T-cell (primary cell): ENCODE measurements around the gene C16orf96. TPM values are rescaled to one million over a fixed set of nuclear protein-coding genes. Genes with fewer than 3 reads are reported as not detected.

ENCODE experiments used
- ATAC-seq, 4 experiments: fragments of 200-7000 bp in 3 of 4; fragments of 150-1000 bp in 1 of 4; cut with Tn5 transposase; replicated peaks in 1 of 4; 1 replicate in 3 of 4; 2 replicates in 1 of 4; pipeline ENCODE4 v1.10.0; 2021; ENCODE audit warnings: moderate library complexity in 3 of 4, mild to moderate bottlenecking in 2 of 4, moderate number of reproducible peaks in 1 of 4
- CTCF ChIA-PET, 2 donors: fragments of 300-600 bp; sonication (Branson Sonifier 250); formaldehyde crosslinking; loops; one replicate each; lab custom pipeline; 2022; ENCODE audit warnings: antibody characterized with exemption in 2 of 2; lab: Charles Lee
- POLR2A ChIA-PET, 2 donors: fragments of 300-600 bp; sonication (Branson Sonifier 250); formaldehyde crosslinking; loops; one replicate each; lab custom pipeline; 2022; ENCODE audit warnings: antibody characterized with exemption in 2 of 2; lab: Charles Lee
- DNase-seq, 35 experiments: peaks; one replicate each; pipeline versions ENCODE4 v3.0.0 to v3.0.0-alpha.2; 2013 to 2023
- H3K27ac ChIP-seq: one replicate; pipeline ENCODE4 v1.5.1; 2013; ENCODE audit warnings: low read length
- H3K27me3 ChIP-seq, 2 experiments: replicated peaks in 1 of 2; 1 replicate in 1 of 2; 2 replicates in 1 of 2; pipeline versions ENCODE4 v1.6.1 to v1.7.0; 2013; ENCODE audit warnings: low read length in 1 of 2, mixed read lengths in 1 of 2; ENCODE audit not compliant: control insufficient read depth in 2 of 2, insufficient read depth in 2 of 2; ENCODE audit errors: extremely low read depth in 1 of 2
- H3K36me3 ChIP-seq, 2 donors: 1 replicate in 1 of 2; 2 replicates in 1 of 2; pipeline versions ENCODE4 v1.6.1 to v1.7.0; 2013; ENCODE audit warnings: low read length in 1 of 2; ENCODE audit not compliant: control insufficient read depth in 2 of 2, insufficient read depth in 1 of 2; ENCODE audit errors: extremely low read depth in 1 of 2
- H3K4me1 ChIP-seq, 2 experiments: 1 replicate in 1 of 2; 2 replicates in 1 of 2; pipeline versions ENCODE4 v1.6.1 to v1.7.0; 2013; ENCODE audit warnings: low read length in 2 of 2, mixed read lengths in 1 of 2; ENCODE audit not compliant: insufficient read depth in 2 of 2, control insufficient read depth in 1 of 2; ENCODE audit errors: extremely low read depth in 1 of 2
- H3K4me3 ChIP-seq, 2 donors: 1 replicate in 1 of 2; 2 replicates in 1 of 2; pipeline versions ENCODE4 v1.5.1 to v1.7.0; 2013; ENCODE audit warnings: mild to moderate bottlenecking in 2 of 2, low read length in 1 of 2, moderate library complexity in 1 of 2; ENCODE audit not compliant: control insufficient read depth in 1 of 2; ENCODE audit errors: extremely low read depth in 1 of 2
- H3K9me3 ChIP-seq: 2 replicates; pipeline ENCODE4 v1.7.0; 2013
- H3K27ac Mint-ChIP-seq, 2 donors: one replicate each; pipeline ENCODE4 v1.8.0; 2020 to 2021; ENCODE audit warnings: mild to moderate bottlenecking in 2 of 2, mixed read lengths in 2 of 2
- H3K27me3 Mint-ChIP-seq, 2 donors: one replicate each; pipeline ENCODE4 v1.8.0; 2021 to 2022; ENCODE audit warnings: mixed read lengths in 2 of 2
- H3K36me3 Mint-ChIP-seq: one replicate; pipeline ENCODE4 v1.8.0; 2021; ENCODE audit warnings: mixed read lengths
- H3K4me1 Mint-ChIP-seq, 3 donors: one replicate each; pipeline ENCODE4 v1.8.0; 2020 to 2022; ENCODE audit warnings: mixed read lengths in 3 of 3, mild to moderate bottlenecking in 1 of 3
- H3K4me3 Mint-ChIP-seq, 3 donors: one replicate each; pipeline ENCODE4 v1.8.0; 2020 to 2022; ENCODE audit warnings: mild to moderate bottlenecking in 3 of 3, mixed read lengths in 3 of 3, moderate library complexity in 3 of 3
- H3K9me3 Mint-ChIP-seq, 3 donors: one replicate each; pipeline ENCODE4 v1.8.0; 2020 to 2022; ENCODE audit warnings: mixed read lengths in 3 of 3
- WGBS: methylation state at CpG from one replicate; pipeline ENCODE4 v1.1.5; 2013; ENCODE audit warnings: missing lambda C conversion rate; ENCODE audit not compliant: insufficient coverage; 5-methylcytosine and 5-hydroxymethylcytosine counted together
- total RNA-seq, 35 experiments: library from RNA in 6 of 35; stranded (reverse) in 6 of 35; fragments of 120-200 nt in 1 of 35; gene quantifications; one replicate each; pipeline versions ENCODE4 v1.2.1 to v1.2.4 and lab custom pipeline; 2013 to 2026

C16orf96 gene
- total RNA-seq, 5 donors from 2014 or later (not counting 1 experiment from before 2014, with no cell fraction given), result 0.30 to 0.66 (median 0.50) TPM

DNA sequence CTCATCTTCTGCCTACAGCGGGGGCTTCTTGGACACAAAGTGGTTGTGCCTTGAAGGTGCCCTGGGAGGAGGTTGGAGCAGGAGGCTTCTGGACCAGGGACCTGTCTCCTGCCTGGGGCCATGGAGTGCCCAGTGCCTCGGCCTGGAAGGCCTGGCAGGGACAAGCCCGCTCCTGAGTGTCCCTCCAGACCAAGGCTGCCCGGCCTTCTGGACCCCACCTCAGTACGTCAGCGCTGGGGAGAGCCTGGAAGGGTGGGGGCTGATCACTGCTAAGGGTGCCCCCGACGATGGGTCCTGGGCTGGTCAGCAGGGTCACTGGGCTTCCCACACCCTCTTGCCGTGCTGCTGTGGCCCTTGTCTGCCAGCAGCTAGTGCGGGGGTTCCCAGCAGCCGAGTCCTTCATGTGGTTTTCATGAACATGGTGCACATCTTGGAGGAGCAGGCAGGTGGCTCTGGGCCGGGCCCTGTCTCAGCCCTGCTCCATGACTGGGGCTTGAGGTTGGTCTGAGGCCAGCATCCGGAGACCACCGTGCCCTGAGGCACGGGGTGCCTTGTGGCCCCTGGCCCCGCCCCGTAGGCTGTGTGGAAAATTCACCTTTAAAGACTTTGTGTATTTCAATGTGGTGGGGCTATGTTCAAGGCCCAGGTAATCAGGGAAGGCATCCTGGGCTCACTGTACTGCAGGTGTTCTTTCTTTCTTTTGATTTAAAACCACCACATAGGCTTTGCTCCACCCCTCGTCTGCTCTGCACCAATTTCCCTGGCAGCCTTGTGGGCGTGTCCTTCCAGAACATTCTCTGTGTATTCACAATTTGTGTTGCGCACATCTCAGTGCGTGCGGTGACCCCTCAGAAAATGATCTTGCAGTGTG is 90.9 kb downstream of the C16orf96 start:
- POLR2A ChIA-PET, result no interaction called here
- WGBS, result 66% methylated on average over 17 of the region's 22 CpGs
- Mint-ChIP-seq H3K27ac (peak overlapping the region; percentile 66 to 71), H3K27me3 (no peaks in the 10 kb centered on the region), H3K36me3 (peaks cover 9% of the 10 kb centered on the region), H3K4me3 (peak overlapping the region in 1 of 3 donors; percentile 55), H3K4me1 (peaks cover 37 to 47% (median 43%) of the 10 kb centered on the region in 3 donors), H3K9me3 (no peaks in the 10 kb centered on the region)
- H3K4me1 ChIP-seq, result peaks cover 13 to 49% of the 10 kb centered on the region in 2 experiments
- no peak overlapping the region for H3K27ac ChIP-seq
- DNase-seq (peak in 14 of 35 experiments; percentile 13 to 49 (median 32)), ATAC-seq (peak in 3 of 4 experiments; percentile 25 to 71 (median 47))
- no peak overlapping the region for H3K4me3 ChIP-seq
- H3K27me3 ChIP-seq, result no peaks in the 10 kb centered on the region
- no peaks in the 10 kb centered on the region for H3K9me3 ChIP-seq
- peaks cover 5 to 17% of the 10 kb centered on the region in 2 donors for H3K36me3 ChIP-seq
- CTCF ChIA-PET, result no interaction called here

DNA sequence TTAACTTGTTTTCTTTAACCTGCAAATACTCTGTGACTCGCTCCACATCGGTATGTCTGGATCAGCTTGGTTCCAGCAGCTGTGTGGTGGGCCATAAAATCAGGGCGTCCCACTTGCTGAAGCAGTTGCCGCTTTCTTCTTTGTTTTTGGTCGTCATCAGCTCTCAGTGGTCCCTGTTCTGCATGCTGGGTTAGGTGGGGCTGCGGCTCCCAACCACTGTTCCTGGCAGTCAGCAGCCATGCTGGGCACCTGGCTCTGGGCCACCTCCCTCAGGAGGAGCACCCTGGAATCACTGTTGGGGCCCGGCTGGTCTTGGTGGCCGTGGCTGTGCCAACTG is 91.5 kb downstream of the C16orf96 start:
- H3K4me3 ChIP-seq, result no peak overlapping the region
- WGBS, result 95% methylated on average over 8 of the region's 8 CpGs
- no peaks in the 10 kb centered on the region for H3K9me3 ChIP-seq
- H3K4me1 ChIP-seq, result peaks cover 13 to 49% of the 10 kb centered on the region in 2 experiments
- ChIA-PET POLR2A (no interaction called here), CTCF (interaction anchor here in 1 of 2 donors (0.7 kb wide), 1 partner anchor 295 kb away, joined by 3 read pairs; no protein-coding TSS in a partner anchor)
- DNase-seq (no peak), ATAC-seq (peak in 1 of 4 experiments; percentile 3)
- peaks cover 8 to 23% of the 10 kb centered on the region in 2 donors for H3K36me3 ChIP-seq
- H3K27me3 ChIP-seq, result no peaks in the 10 kb centered on the region
- peaks cover 9% of the 10 kb centered on the region for H3K36me3 Mint-ChIP-seq
- peak overlapping the region in 1 of 3 donors; percentile 55 for H3K4me3 Mint-ChIP-seq
- peaks cover 37 to 47% (median 43%) of the 10 kb centered on the region in 3 donors for H3K4me1 Mint-ChIP-seq
- no peak overlapping the region for H3K27ac ChIP-seq
- no peaks in the 10 kb centered on the region for H3K27me3 Mint-ChIP-seq
- peak overlapping the region; percentile 66 to 71 for H3K27ac Mint-ChIP-seq
- H3K9me3 Mint-ChIP-seq, result no peaks in the 10 kb centered on the region

DNA sequence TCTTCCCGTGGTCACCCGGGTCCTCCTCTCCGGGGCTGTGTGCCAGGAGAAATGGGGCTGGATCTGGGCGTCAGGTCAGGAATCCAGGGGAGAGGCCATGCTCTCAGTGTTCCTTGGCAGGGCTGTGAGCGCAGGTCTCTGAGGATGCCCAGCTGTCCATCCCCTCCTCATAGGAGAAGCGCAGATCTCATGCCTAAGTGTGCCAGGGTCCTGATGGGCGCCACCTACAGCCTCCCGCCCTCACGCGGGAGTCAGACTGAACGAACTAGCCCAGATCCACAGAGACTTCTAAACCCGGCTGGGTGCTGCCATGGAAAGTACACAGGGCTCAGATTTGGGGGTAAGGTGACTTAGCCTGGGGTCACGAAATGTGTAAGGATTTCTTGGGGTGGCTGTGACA is 92.8 kb downstream of the C16orf96 start:
- Mint-ChIP-seq H3K4me3 (peak overlapping the region in 1 of 3 donors; percentile 36), H3K27me3 (no peaks in the 10 kb centered on the region), H3K36me3 (peaks cover 13% of the 10 kb centered on the region), H3K27ac (peak overlapping the region in 1 of 2 donors; percentile 52), H3K9me3 (no peaks in the 10 kb centered on the region), H3K4me1 (peaks cover 37 to 47% (median 42%) of the 10 kb centered on the region in 3 donors)
- no peak for DNase-seq
- Histone ChIP-seq H3K9me3 (no peaks in the 10 kb centered on the region), H3K4me3 (no peak overlapping the region), H3K36me3 (peaks cover 8 to 29% of the 10 kb centered on the region in 2 donors), H3K27me3 (no peaks in the 10 kb centered on the region), H3K27ac (no peak overlapping the region), H3K4me1 (peaks cover 13 to 49% of the 10 kb centered on the region in 2 experiments)
- POLR2A ChIA-PET, result interaction anchor here in 1 of 2 donors (0.7 kb wide), 1 partner anchor 19 kb away, joined by 4 read pairs; no protein-coding TSS in a partner anchor
- no peak for ATAC-seq
- over 99% methylated on average over 9 of the region's 13 CpGs for WGBS
- CTCF ChIA-PET, result interaction anchor here in 1 of 2 donors (0.8 kb wide), 1 partner anchor 25 kb away, joined by 3 read pairs; the partner anchor contains the start of gene MGRN1

DNA sequence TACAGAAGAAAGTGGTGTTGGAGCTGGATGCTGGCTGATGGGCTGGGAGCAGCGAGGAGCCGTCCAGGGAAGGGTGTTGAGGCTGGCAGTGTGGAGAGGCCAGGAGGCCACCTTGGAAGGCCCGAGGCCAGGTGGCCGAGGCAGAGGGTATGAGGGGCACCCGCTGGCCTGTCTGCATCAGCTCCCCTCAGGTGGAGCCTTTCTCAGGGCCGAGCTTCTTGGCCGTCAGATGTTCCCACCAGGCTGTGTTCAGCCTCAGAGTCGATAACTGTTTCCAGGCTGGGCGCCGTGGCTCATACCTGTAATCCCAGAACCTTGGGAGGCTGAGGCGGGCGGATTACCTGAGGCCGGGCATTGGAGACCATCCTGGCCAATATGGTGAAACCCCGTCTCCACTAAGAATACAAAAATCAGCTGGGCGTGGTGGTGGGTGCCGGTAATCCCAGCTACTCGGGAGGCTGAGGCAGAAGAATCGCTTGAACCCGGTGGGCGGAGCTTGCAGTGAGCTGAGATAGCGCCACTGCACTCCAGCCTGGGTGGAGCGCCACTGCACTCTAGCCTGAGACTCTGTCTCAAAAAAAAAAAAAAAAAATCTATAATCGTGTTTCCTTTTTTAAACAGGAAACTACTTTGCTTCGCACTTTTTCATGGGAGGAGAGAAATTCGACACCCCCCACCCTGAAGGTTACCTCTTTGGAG is 93.8 kb downstream of the C16orf96 start:
- ChIA-PET CTCF (interaction anchor here (0.5 to 1.5 kb wide), 7 partner anchors 18 to 853 kb away, joined by 3 to 8 read pairs (median 5); partner anchors contain the start of gene MGRN1 (in 2 of the 2)), POLR2A (interaction anchor here in 1 of 2 donors (0.7 kb wide), 1 partner anchor 17 kb away, joined by 4 read pairs; no protein-coding TSS in a partner anchor)
- Histone ChIP-seq H3K27me3 (no peaks in the 10 kb centered on the region), H3K4me1 (peaks cover 13 to 49% of the 10 kb centered on the region in 2 experiments), H3K4me3 (no peak overlapping the region), H3K9me3 (no peaks in the 10 kb centered on the region), H3K27ac (no peak overlapping the region), H3K36me3 (peaks cover 8 to 39% of the 10 kb centered on the region in 2 donors)
- DNase-seq (peak in 7 of 35 experiments; percentile 15 to 32 (median 19)), ATAC-seq (peak in 3 of 4 experiments; percentile 23 to 43 (median 36))
- H3K9me3 Mint-ChIP-seq, result no peaks in the 10 kb centered on the region
- no peaks in the 10 kb centered on the region for H3K27me3 Mint-ChIP-seq
- peaks cover 37 to 47% (median 42%) of the 10 kb centered on the region in 3 donors for H3K4me1 Mint-ChIP-seq
- peaks cover 13% of the 10 kb centered on the region for H3K36me3 Mint-ChIP-seq
- H3K27ac Mint-ChIP-seq, result peak overlapping the region; percentile 56 to 61
- H3K4me3 Mint-ChIP-seq, result peak overlapping the region in 1 of 3 donors; percentile 51
- 98% methylated on average over 10 of the region's 25 CpGs for WGBS

Other genes with a start within 250 kb of the C16orf96 start
- gene GLIS2, start 240.3 kb upstream of the C16orf96 start, total RNA-seq, result under 1 TPM in 3 of 5 donors, not detected in 2; 0.18 to 0.20 (median 0.19) TPM
- gene PAM16, start 205.0 kb upstream of the C16orf96 start, total RNA-seq, result 10 to 100 TPM; 41.2 to 53.7 (median 47.4) TPM
- gene VASN, start 184.5 kb upstream of the C16orf96 start, total RNA-seq, result under 1 TPM; 0.38 to 0.89 (median 0.56) TPM
- 100 to 1,000 TPM; 213 to 675 (median 230) TPM for gene CORO7, start 139.7 kb upstream of the C16orf96 start, total RNA-seq
- 10 to 100 TPM; 37.7 to 73.8 (median 65.7) TPM for gene DNAJA3, start 130.5 kb upstream of the C16orf96 start, total RNA-seq
- gene NMRAL1, start 81.7 kb upstream of the C16orf96 start, total RNA-seq, result 10 to 100 TPM; 50.1 to 79.1 (median 62.1) TPM
- gene HMOX2, start 79.9 kb upstream of the C16orf96 start, total RNA-seq, result 10 to 100 TPM; 49.1 to 74.4 (median 70.5) TPM
- 10 to 100 TPM; 28.6 to 31.3 (median 29.7) TPM for gene CDIP1, start 17.6 kb upstream of the C16orf96 start, total RNA-seq
- gene UBALD1, start 58.5 kb downstream of the C16orf96 start, total RNA-seq, result 10 to 100 TPM; 26.0 to 53.1 (median 47.6) TPM
- gene MGRN1, start 68.5 kb downstream of the C16orf96 start, total RNA-seq, result 10 to 100 TPM; 63.1 to 76.8 (median 72.2) TPM
- gene NUDT16L1, start 137.2 kb downstream of the C16orf96 start, total RNA-seq, result 10 to 100 TPM; 53.3 to 64.0 (median 62.2) TPM
- 10 to 100 TPM; 24.2 to 37.1 (median 32.2) TPM for gene ANKS3, start 177.9 kb downstream of the C16orf96 start, total RNA-seq
- gene DNAAF8, start 178.2 kb downstream of the C16orf96 start, total RNA-seq, result under 1 TPM in 4 of 5 donors, not detected in 1; 0.13 to 0.70 (median 0.34) TPM
- 10 to 100 TPM; 19.7 to 36.6 (median 32.4) TPM for gene ZNF500, start 210.8 kb downstream of the C16orf96 start, total RNA-seq
- gene SEPTIN12, start 232.0 kb downstream of the C16orf96 start, total RNA-seq, result not detected
- gene SMIM22, start 239.0 kb downstream of the C16orf96 start, total RNA-seq, result not detected
- 10 to 100 TPM; 12.1 to 20.2 (median 13.2) TPM for gene ROGDI, start 246.3 kb downstream of the C16orf96 start, total RNA-seq